GM21786 (cell line): Measurements from ENCODE around the gene KLC3.
"Not testable (repeated sequence)": the region's sequence is repeated elsewhere in the genome, so short reads cannot be mapped to it uniquely, and the experiment has no call there.

Experiments
- ATAC-seq: cut with Tn5 transposase; IDR thresholded peaks from one replicate; pipeline ENCODE4 v1.9.1; 2021; ENCODE audit not compliant: unreplicated experiment

Gene KLC3

GRCh38 chr19:45315304-45315703 is 25.2 kb upstream of the KLC3 start:
- ATAC-seq: no peak

- no peak for ATAC-seq
Measured at GRCh38 chr19:45320997-45321775, 19.4 kb upstream of the KLC3 start.

DNA sequence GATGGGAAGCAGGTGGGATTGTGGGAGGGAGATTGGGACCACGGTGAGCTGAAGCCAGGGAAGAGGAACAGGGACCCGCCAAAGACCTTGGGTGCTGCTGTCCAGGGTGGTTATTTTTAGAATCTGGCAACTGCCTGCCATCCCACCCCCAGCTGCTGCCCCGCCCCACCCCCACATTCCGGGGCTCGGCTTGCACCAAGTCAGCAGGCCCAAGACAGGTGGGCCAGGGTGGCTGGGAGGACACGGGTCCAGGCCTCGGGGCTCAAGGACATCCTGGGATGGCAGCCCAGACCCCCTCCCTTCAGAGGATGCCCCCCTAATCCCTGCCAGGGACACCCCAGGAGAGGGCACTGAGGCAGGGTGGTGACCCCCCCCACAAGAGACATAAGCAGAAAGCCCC is 18.7 kb upstream of the KLC3 start:
- no peak for ATAC-seq

GRCh38 chr19:45322311-45322710 is 18.2 kb upstream of the KLC3 start:
- no peak for ATAC-seq

DNA sequence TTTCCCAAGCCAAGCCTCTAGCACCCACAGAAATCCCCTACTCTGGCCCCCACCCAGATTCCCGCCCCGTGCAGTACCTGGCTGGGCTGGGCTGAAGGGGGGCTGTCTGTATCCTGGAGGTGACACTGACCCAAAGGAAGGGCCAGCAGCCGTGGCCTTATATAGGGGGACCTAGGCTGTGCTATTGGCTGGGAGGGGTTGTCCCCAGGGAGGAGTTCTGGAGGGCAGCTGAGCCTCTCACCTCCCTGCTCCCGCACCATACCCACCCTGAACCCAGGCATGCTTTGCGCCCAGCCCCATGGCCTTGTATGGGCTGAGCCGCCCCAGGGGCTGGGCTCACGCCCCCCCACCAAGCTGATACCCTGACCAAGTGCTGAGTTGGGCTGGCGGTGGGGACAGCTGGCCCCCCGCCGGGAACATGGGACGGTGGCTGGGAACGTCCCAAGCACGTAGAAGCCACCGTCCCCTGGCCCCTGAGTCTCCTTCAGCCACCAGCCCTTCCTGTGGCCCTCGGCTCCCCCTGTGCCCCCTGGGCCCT is 17.7 kb upstream of the KLC3 start, which contains the start of gene CKM:
Gene CKM (minus strand): TSS at position 132 of the 538 bp plus-strand sequence. CDS start 3,162 bp downstream, outside the sequence.
- no peak for ATAC-seq

DNA sequence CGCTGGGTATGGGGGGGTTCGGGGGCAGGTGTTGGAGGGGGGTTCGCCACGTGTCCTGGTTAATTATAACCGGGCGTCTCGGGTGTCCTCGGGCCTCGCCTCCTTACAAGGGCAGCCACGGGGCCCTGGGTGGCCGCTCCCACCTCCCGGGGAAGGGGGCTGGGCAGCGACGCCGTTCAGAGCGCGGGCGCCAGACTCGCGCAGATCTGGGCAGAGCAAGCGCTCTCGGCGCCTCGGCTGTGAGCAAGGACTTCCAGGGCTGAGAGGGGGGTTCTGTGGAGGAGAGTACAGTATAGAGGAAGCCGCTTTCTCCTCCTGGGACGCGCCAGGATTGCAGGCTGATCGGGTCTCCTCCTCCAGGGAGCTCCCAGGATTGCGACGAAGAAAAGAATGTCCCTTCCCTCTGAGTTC is 16.9 kb upstream of the KLC3 start:
- ATAC-seq: no peak

DNA sequence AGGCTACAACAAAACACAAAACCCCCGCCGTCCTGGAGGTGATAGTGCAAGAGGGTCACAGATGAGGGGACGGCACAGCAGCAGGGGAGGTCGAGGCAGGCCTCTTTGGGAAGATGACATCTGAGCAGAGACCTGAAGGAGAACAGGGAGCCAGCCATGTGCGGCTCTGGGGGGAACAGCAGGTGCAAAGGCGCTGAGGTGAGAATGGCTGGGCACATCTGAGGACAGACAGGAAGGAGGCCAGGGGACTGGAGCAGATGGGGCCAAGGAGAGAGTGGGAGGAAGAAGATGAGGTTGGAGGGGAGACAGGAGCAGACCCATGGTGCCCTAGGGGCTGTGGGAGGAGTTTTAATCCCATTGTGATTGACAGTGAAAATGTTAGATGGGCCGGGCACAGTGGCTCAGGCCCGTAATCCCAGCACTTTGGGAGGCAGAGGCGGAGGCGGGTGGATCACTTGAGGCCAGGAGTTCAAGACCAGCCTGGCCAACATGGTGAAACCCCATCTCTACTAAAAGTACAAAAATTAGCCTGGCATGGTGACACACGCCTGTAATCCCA is 16.1 kb upstream of the KLC3 start:
- no peak for ATAC-seq

- no peak for ATAC-seq
Measured at GRCh38 chr19:45327404-45328143, 13.0 kb upstream of the KLC3 start.

GRCh38 chr19:45331411-45331810 is 9.1 kb upstream of the KLC3 start:
- ATAC-seq: no peak

GRCh38 chr19:45333609-45334303 is 6.8 kb upstream of the KLC3 start:
- ATAC-seq: no peak

DNA sequence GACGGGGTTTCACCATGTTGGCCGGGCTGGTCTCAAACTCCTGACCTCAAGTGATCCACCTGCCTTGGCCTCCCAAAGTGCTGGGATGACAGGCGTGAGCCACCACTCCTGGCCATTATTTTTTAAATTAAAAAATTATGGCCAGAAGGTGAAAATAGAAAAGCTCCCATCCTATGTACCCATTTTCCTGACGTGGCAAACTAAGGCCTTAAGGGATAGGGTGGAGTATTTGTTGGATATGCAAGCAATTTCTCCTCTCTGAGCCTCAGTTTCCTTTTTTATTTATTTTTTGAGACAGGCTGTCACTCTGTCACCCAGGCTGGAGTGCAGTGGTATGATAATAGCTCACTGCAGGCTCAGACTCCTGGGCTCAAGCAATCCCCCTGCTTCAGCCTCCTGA is 5.7 kb upstream of the KLC3 start:
- ATAC-seq: not testable (repeated sequence)

DNA sequence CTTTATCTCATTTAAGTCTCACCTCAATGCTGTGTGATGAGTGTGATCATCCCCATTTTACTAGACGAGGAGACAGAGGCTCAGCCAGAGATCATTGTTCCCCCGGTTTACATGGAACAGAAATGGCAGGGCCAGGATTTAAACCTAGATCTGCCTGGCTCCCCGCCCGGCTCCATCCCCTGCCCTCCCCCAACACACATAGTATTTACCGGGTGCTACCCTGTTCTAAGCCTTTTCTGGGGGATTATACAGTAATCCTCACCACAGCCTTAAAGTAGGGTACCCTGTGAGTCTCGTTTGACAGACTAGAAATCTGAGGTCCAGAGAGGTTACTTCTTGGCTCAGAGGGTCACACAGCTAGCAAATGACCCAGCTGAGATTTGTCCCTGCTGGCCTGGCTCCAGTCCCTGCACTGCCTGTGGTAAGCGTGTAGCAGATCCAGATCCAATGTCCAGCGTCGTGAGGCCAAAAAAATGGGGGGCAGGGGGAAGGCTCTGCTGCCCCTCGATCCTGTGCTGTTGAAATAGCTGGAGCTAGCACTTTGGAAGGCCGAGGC is 3.8 kb upstream of the KLC3 start:
- no peak for ATAC-seq

- ATAC-seq: no peak
Measured at GRCh38 chr19:45339629-45340028, 921 bp upstream of the KLC3 start.

- ATAC-seq: no peak
Measured at GRCh38 chr19:45340899-45341453, 426 bp downstream of the KLC3 start.

DNA sequence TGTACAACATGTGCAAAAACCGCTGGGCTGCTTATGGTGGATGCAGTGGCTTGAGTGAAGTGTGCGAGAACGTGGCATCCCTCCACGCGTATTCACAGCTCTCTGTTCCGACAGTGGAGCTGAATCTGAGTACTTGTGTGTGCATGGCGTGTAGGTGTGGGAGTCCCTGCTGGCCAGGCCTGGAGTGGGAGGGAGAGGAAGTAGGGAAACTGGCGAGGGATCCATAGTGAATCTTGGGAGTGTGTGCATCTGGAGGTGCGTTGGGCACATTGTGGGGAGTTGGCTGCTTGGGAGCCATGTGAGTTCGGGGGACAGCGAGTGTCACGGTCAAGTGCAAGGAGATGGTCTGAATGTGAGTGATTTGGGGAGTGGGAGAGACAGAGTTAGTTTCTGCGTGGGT is 2.4 kb downstream of the KLC3 start:
- no peak for ATAC-seq

- no peak for ATAC-seq
Measured at GRCh38 chr19:45344621-45345505, 4.3 kb downstream of the KLC3 start.

- no peak for ATAC-seq
Measured at GRCh38 chr19:45345506-45345860, 4.9 kb downstream of the KLC3 start.

GRCh38 chr19:45346449-45346848 is 5.9 kb downstream of the KLC3 start:
- ATAC-seq: no peak

DNA sequence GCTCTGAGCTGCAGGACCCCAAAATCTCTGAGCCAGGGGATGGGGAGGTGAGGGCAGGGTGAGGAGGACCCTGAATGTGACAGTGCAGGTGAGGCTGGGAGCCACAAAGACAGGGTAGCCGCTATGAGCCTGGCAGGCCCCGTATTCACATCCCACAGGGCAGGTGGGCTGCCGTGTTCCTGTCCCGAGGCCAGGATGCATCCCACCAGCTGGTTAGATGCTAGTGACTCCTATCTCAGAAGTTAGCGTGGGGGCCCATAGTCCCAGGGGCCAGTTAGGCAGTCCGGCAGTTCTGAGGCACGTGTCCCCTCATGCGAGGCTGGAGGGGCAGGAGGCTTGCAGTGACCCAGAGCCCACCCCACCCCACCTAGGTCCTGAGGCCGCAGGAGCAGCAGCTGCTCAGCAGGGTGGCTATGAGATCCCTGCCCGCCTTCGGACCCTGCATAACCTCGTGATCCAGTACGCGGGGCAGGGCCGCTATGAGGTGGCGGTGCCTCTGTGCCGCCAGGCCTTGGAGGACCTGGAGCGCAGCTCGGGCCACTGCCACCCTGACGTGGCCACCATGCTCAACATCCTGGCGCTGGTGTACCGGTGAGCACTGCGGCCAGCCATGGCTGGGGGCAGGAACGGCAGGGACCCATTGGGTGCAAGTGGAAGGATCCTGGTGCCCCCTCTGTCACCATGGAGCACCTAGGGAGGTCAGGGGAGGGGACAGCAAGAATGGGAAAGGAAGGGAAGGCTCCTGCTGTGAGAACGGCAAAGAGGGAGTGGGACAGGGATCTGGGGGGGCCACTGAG is 7.2 kb downstream of the KLC3 start:
- ATAC-seq: no peak
